CD4-positive, alpha-beta T cell treated with Interleukin-17A for 4 hours (primary cell): Measurements from ENCODE around the gene SYMPK.

Experiments
- DNase-seq: peaks from one replicate; pipeline ENCODE4 v3.0.0-alpha.2; 2020; ENCODE audit warnings: mixed read lengths

The SYMPK gene

DNA sequence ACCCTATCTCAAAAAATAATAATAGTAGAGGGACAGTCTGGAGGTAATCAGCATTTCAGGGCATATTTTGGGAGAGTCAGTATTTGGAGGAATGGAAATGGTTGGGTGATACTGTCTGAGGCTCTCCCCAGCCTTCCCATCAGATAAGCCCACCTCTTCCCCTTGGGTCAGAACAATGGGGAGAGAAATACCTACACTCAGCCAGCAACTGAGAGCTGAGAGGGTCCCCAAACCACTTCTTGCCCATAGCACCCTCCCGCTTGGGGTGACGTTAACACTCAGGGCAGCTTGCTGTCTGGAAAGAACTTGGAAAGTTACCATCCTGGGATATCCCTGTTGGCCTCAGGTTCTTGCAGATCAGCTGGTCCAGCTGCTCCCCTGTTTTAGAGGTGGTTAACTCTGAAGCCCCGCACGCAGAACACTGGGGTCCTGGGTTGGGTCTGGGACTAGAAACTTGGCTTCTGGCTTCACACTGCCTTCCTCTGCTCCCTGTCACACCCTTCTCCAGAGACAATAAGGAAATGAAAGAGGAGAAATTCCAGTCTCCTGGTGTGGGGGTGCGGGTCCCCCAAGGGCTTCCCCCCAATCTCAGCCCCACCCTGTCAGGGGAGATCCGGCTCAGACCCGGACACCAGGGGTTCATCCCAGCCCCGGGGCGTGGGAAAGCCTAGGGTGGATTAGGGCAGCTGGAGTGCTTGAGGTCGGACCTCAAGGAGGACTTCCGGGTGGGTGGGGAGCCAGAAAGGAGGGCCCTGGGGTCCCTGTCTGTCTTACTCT, 3.6 kb upstream of the SYMPK start:
- DNase-seq: no peak

- no peak for DNase-seq
These were observed 2.5 kb upstream of the SYMPK start for GRCh38 chr19:45865269-45865948.

DNA sequence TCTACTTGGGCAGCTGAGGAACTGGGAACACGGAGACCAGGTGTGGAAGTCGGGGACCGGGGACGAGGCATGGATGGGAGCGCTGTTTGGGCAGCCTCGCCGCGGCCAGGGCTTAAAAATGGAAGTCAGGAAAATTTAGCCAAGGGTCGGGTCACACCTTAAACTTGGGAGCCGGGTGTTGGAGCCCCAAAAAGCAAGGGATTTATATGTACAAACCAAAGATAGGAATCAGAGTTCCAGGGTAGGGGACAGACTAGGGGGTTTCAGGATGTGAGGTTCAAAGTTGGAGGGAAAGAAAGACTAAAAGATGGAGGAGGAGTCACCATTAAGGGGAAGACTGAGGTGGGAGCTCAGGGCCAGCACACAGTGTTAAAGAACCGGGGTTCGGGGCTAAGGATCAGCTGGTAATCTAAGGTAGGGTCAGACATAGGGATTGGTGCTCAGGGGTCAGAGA, 1.7 kb upstream of the SYMPK start:
- DNase-seq: no peak

- DNase-seq: peak; percentile 69
These were observed 1.1 kb upstream of the SYMPK start, which contains the start of gene FOXA3 for GRCh38 chr19:45863840-45864628. FOXA3 (plus strand) TSS chr19:45864326; CDS start chr19:45864457, 131 bp downstream.

- no peak for DNase-seq
These were observed 440 bp upstream of the SYMPK start for GRCh38 chr19:45863335-45863839.

- DNase-seq: no peak
These were observed 730 bp downstream of the SYMPK start for GRCh38 chr19:45862271-45862563.

- no peak for DNase-seq
These were observed 2.3 kb downstream of the SYMPK start for GRCh38 chr19:45860359-45861259.

- DNase-seq: no peak
These were observed 8.7 kb downstream of the SYMPK start for GRCh38 chr19:45854167-45854778.

DNA sequence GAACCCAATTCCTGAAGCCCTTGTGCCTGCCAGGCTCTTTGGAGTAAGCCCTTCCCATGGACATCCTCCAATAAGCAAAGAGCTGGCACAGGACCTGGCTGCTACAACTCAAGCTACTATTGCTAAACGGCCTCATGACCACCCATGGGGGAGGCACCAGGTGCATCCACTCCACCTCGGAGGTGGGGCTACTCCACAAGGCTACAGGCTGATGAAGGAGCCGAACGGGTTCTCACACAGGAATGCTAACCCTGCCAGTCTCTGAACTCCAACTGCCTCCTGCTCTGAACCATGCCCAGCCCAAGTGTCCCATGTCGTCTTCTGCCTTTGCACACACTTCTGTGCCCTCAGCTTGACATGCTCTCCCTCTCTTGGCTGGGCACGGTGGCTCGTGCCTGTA, 10.0 kb downstream of the SYMPK start:
- DNase-seq: no peak

DNA sequence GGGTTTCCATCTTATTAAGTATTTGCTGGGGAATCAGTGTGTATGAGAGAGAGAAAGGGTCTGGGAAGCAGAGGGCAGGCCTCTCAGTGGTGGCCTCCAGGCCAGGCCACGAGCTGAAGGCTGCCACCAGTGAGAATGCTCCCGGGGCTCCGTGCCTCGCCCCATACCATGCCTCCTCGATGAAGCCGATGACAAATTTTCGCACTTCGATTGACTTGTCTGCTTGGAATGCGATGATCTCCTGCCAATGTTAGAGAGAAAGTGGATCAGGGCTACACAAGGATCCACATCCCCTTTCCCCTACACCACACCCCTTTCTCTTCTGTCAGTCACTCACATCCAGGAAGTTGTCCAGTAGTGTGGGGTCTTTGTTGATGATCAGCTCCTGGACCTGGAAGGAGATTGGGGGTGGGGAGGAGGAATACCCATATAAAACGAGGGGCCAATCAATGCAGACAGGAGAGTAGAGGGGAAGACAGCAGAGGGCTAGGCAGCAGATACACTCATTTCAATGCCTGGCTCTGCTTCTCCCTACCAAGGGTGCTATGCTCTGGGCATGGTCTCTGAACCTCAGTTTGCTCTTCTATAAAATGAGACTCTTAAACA, 10.7 kb downstream of the SYMPK start:
- no peak for DNase-seq

GRCh38 chr19:45848922-45849321, 14.0 kb downstream of the SYMPK start:
- DNase-seq: no peak

GRCh38 chr19:45847663-45848062, 15.3 kb downstream of the SYMPK start:
- DNase-seq: no peak

GRCh38 chr19:45842198-45842597, 20.7 kb downstream of the SYMPK start:
- DNase-seq: no peak

- DNase-seq: no peak
These were observed 28.0 kb downstream of the SYMPK start for GRCh38 chr19:45834970-45835369.

DNA sequence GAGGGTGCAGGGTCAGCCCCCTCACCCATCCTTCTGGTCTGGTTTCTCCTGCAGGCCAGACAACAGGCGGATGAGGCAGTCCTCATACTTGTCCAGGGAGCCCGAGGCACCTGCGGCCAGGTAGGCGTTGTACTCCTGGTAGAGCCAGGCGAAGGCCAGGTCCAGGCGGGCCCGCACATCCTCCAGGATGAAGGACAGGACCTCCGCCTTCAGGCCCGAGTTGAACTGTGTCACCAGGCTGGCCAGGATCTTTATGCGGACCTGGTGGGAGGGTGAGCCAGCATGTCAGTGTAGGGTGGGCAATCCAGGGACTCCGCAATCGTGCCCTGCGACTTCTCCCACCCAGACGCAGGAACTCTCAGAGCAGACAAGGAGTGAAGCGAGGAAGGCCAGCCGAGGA, 34.0 kb downstream of the SYMPK start:
- DNase-seq: no peak

- DNase-seq: no peak
These were observed 34.4 kb downstream of the SYMPK start for GRCh38 chr19:45828523-45828922.

GRCh38 chr19:45827459-45828093, 35.4 kb downstream of the SYMPK start:
- no peak for DNase-seq

GRCh38 chr19:45826934-45827333, 36.0 kb downstream of the SYMPK start:
- DNase-seq: no peak

- no peak for DNase-seq
These were observed 36.7 kb downstream of the SYMPK start for GRCh38 chr19:45825917-45826893.

- DNase-seq: no peak
These were observed 37.7 kb downstream of the SYMPK start for GRCh38 chr19:45825263-45825605.
